ENCODE data around the gene ADAM21. TPM values are rescaled to one million over a fixed set of nuclear protein-coding genes. Genes with fewer than 3 reads are reported as not detected.
"Not testable (repeated sequence)": the region's sequence is repeated elsewhere in the genome, so short reads cannot be mapped to it uniquely, and the experiment has no call there.

The ADAM21 gene
- polyA plus RNA-seq, 1 donor from 2014 or later: 0.58 TPM

- H3K4me3 ChIP-seq (ENCODE audit: low read length); H3K9me3 ChIP-seq (ENCODE audit: low read length); H3K36me3 ChIP-seq (ENCODE audit: insufficient read depth, low read length); H2AFZ ChIP-seq (ENCODE audit: low read depth, low read length); H3K27me3 ChIP-seq (ENCODE audit: insufficient read depth, low read depth, low read length); H3K9ac ChIP-seq (ENCODE audit: low read length); H3F3A ChIP-seq (ENCODE audit: insufficient read depth, low read length, poor library complexity, severe bottlenecking); H3K9me2 ChIP-seq (ENCODE audit: insufficient read depth, low read length); H4K20me1 ChIP-seq (ENCODE audit: insufficient read depth); H3K27ac ChIP-seq (ENCODE audit: low read length); H3K4me2 ChIP-seq (ENCODE audit: low read length): not testable (repeated sequence)
- H3K79me2 ChIP-seq (replicated peaks; ENCODE audit: insufficient read depth, low read length): peaks cover 23% of the 10 kb centered on the region
Measured at GRCh38 chr14:70419270-70419931, 32.6 kb upstream of the ADAM21 start.

- Histone ChIP-seq H3K9me3 (ENCODE audit: low read length) (no peaks in the 10 kb centered on the region), H4K20me1 (ENCODE audit: insufficient read depth) (no peaks in the 10 kb centered on the region), H3K27me3 (ENCODE audit: insufficient read depth, low read depth, low read length) (no peaks in the 10 kb centered on the region), H3K4me3 (ENCODE audit: low read length) (no peak overlapping the region), H3K27ac (ENCODE audit: low read length) (no peak overlapping the region), H3F3A (ENCODE audit: insufficient read depth, low read length, poor library complexity, severe bottlenecking) (no peaks in the 10 kb centered on the region), H3K9me2 (ENCODE audit: insufficient read depth, low read length) (no peaks in the 10 kb centered on the region), H3K36me3 (ENCODE audit: insufficient read depth, low read length) (no peaks in the 10 kb centered on the region), H3K79me2 (replicated peaks; ENCODE audit: insufficient read depth, low read length) (no peaks in the 10 kb centered on the region), H3K9ac (ENCODE audit: low read length) (no peak overlapping the region), H3K4me2 (ENCODE audit: low read length) (no peak overlapping the region), H2AFZ (ENCODE audit: low read depth, low read length) (no peak overlapping the region)
- TF ChIP-seq MXI1 (conservative IDR thresholded peaks at IDR 0.05; ENCODE audit: poor library complexity, severe bottlenecking): no peak
- no peak for TF ChIP-seq REST (IDR thresholded peaks at IDR 0.05; ENCODE audit: borderline replicate concordance)
- TF ChIP-seq EP300 (conservative IDR thresholded peaks at IDR 0.05; ENCODE audit: poor library complexity, severe bottlenecking): no peak
- TF ChIP-seq CTCF (IDR thresholded peaks at IDR 0.05; ENCODE audit: poor library complexity, severe bottlenecking): no peak
- no peak for TF ChIP-seq RAD21 (conservative IDR thresholded peaks at IDR 0.05)
- no peak for TF ChIP-seq EZH2 (IDR thresholded peaks at IDR 0.05; ENCODE audit: borderline replicate concordance, insufficient read depth, low read length, poor library complexity, severe bottlenecking)
- no peak for TF ChIP-seq POLR2AphosphoS5 (IDR thresholded peaks at IDR 0.05)
- TF ChIP-seq SMC3 (conservative IDR thresholded peaks at IDR 0.05; ENCODE audit: poor library complexity): no peak
- no peak for TF ChIP-seq TAF1 (IDR thresholded peaks at IDR 0.05; ENCODE audit: low read depth)
Measured at GRCh38 chr14:70422538-70422937, 29.4 kb upstream of the ADAM21 start.

Measured in neural cell (in vitro differentiated cells).